ENCODE results near the gene ST7L.
"Not testable (repeated sequence)": the region's sequence is repeated elsewhere in the genome, so short reads cannot be mapped to it uniquely, and the experiment has no call there.

The ST7L gene, protein sequence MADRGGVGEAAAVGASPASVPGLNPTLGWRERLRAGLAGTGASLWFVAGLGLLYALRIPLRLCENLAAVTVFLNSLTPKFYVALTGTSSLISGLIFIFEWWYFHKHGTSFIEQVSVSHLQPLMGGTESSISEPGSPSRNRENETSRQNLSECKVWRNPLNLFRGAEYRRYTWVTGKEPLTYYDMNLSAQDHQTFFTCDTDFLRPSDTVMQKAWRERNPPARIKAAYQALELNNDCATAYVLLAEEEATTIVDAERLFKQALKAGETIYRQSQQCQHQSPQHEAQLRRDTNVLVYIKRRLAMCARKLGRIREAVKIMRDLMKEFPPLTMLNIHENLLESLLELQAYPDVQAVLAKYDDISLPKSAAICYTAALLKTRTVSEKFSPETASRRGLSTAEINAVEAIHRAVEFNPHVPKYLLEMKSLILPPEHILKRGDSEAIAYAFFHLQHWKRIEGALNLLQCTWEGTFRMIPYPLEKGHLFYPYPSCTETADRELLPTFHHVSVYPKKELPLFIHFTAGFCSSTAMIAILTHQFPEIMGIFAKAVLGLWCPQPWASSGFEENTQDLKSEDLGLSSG

DNA sequence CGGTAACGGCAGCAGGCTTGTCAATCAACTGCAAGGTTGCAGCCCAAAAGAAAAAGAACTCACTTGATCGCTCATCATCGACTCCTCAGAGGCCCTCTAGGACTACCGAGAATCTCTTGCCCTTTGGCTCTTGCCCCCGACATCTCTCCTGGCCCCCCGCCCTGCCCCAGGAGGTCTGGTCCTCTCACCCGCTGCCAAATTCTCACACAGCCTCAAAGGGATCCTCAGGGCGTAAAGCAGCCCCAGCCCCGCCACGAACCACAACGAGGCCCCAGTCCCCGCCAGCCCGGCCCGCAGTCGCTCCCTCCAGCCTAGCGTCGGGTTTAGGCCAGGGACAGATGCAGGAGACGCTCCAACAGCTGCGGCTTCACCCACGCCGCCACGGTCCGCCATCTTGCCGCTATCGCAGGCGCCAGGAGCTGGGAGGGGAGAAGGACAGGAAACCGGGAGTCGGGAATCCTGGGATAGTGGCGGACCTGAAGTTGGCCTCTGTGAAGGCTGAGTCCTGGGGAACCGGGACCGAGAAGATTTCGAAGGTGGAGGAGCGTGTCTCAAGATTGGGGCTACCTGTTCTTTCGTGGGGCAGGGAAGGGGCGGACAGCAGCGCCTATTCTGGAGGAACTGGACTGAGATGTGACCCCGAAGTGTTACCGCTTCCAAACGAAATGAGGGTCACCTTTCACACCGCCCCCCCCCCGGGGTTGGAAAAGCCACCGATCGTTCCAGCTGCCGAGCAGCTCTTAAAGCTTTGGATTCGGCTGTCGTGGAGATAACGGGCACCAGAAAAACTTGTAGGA is at the start of gene ST7L:
TSS of gene ST7L (minus strand) at position 421 of the 797 bp plus-strand sequence. CDS start at position 393, 28 bp downstream.
- peak; percentile 38 to 59 for DNase-seq

DNA sequence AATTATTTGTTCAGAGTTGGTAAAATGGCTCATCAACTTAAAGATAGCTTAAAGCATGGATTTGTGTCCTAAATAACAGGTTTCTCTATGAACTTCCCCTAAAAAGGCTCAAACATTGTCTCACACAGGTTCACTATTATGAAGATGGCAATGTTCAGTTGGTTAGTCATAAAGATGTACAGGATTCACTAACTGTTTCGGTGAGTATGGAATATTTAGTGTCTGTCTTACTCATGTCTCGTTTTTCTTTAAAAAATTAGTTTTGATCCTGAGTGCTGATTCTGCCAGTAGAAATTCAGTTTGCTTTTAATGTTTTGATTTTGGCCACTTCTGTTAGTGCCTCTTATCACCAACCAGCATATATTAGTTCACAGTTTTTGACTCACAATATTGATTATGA is 48.0 kb upstream of the ST7L start:
- no peak for DNase-seq

DNA sequence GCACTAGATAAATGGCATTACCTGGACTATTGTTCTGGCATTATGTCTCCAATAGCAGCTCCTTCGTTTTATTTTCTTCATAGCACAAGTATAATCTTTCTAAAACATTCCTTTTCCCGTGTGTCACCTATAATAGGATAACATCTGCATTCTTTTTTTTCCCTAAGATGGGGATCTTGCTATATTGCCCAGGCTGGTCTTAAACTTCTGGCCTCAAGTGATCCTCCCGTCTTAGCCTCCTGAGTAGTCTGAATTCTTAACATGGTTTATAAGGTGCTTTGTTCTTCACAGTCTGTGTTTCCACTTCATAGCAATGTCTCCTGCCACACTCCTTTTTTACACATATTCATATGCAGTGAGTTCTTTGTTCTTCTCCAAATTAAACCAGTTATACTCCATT is 46.9 kb upstream of the ST7L start:
- no peak for DNase-seq

DNA sequence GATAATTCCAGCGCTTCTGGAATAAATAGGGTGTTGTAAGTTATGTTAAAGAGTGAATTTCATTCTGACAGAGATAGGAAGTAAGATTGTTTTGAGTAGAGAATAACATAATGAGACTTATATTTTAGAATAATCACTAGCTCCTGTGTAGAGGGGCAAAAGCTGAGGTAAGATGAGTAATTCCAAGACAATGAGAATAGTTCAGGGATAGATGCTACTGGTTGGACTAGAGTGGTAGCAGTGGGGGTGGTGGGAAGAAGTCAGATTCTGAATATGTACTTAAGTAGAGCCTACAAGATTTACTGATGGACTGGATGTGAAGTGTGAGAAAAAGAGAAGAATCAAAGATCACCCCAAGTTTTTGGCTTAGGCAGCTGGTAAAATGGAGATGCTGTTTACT is 32.3 kb upstream of the ST7L start:
- no peak for DNase-seq

DNA sequence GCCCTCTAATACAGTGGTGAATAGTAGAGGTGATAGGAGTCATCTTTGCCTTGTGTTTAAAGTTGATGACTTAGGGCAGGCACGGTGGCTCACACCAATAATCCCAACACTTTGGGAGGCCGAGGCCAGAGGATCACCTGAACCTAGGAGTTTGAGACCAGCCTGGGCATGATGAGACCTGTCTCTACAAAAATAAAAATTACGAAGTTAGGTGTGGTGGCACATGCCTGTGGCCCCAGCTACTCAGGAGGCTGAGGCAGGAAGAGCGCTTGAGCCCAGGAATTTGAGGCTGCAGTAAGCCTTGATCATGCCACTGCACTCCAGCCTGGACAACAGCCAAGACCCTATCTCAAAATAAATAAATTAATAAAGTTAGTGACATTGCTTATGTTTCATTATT is 27.3 kb upstream of the ST7L start:
- no peak for DNase-seq

DNA sequence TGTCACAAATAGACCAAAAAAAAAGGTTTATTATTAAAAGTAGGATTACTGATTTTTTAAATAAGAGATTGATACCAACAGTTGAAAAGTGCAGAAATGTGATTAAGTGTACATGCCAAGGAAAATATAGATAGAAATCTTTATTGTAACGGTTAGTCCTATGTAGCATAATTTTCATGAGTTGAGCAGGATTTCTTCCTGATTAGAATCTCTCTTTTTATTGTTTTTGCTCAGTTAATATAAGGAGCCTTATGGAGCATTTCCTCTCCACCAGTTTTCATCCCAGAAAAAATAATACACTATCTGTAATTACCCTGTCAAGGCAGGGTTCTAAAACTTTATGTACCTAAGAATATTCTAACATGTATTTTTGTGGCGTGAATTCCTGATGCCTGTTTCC is 24.1 kb upstream of the ST7L start:
- no peak for DNase-seq

DNA sequence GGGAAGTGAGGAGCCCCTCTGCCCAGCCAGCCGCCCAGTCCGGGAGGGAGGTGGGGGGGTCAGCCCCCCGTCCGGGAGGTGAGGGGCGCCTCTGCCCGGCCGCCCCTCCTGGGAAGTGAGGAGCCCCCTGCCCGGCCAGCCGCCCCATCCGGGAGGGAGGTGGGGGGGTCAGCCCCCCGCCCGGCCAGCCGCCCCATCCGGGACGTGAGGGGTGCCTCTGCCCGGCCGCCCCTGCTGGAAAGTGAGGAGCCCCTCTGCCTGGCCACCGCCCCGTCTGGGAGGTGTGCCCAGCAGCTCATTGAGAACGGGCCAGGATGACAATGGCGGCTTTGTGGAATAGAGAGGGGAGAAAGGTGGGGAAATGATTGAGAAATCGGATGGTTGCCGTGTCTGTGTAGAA is 21.5 kb upstream of the ST7L start:
- DNase-seq: not testable (repeated sequence)

DNA sequence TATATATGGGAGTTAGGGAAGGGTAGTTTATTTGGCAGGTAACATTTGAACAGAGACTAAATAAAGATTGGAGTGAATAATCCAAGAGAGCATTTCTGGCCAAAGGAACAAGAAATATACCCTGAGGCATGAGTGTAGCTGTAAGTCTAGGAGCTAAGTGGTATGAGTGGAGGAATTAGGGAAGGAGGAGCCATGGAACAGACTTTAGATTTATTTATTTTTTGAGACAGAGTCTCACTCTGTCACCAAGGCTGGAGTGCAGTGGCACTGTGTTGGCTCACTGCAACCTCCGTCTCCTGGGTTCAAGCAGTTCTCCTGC is 19.1 kb upstream of the ST7L start:
- no peak for DNase-seq

DNA sequence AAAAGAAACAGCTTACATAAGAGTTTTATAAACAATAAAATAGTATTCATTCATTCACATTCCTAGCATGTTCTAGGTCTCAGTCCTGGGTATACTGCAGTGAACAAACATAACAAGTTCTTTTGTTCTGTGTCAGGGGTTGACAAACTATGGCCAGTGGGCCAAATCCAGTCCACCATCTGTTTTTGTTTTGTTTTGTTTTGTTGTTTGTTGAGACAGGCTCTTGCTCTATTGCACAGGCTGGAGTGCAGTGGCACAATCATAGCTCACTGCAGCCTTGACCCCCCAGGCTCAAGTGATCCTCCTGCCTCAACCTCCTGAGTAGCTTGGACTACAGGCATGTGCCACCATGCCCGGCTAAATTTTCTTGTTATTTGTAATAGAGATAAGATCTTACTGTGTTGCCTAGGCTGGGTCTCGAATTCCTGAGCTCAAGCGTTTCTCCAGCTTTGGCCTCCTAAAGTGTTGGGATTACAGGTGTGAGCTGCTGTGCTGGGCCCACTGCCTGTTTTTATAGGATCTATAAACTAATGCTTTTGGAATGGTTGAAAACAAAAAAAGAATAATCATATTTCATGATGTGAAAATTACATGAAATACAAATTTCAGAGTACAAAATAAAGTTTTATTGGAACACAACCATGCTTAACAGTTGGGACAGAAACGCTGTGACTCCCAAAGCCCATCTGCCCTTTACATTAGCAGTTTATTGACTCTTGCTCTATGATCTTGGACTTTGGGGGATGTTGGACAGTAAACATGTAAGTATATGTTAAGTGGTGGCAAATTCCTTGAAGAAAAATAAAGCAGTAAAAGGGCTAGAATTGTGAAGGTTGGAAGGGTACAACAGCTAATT is 18.5 kb upstream of the ST7L start:
- DNase-seq: no peak

DNA sequence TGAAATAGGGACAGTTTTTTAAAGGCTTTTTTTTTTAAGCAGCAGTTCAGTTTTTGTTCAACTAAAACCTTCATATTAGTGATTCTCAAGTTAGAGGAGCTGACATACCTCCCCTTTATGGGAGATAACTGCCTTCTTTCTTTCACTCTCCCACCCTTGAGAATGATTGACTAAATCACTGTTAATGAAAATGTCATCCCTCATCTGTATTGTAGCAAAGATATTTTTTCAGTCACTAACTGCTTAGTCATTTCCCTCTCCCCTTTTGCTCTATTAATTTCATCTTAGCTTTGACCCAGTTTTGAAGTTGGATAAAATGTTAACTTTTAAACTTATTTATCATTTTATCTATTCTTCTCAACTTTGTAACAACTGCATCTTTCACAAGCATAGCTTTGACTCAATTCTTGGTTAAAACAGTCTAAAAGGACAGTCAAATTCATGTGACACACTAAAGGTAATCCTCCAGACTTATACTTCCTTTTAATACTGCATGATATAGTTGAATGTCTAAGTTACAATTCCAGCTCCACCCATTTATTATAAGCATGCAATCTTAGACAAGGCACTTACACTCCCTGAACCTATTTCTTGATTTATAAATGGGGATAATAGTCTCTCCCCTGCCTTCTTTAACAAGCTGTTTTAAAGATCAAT is 17.8 kb upstream of the ST7L start:
- no peak for DNase-seq

DNA sequence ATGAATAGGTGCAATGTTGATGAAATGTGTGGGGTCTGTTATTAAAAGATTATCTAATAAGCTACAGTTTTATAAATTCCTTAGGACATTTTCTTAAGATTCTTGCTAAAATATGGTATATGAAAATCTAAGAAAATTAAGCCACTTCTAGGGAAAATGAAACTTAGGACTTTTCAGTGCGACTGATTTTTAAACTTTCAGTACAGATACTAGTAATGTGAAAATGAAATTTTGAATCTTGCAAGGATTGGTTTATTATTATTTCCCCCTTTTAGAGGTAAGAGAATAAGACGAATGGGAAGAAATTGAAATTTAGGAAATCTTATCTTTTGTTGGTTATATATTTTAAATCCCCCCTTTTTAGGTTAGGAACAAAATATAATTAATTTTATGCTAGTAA is 17.1 kb upstream of the ST7L start:
- DNase-seq: no peak

DNA sequence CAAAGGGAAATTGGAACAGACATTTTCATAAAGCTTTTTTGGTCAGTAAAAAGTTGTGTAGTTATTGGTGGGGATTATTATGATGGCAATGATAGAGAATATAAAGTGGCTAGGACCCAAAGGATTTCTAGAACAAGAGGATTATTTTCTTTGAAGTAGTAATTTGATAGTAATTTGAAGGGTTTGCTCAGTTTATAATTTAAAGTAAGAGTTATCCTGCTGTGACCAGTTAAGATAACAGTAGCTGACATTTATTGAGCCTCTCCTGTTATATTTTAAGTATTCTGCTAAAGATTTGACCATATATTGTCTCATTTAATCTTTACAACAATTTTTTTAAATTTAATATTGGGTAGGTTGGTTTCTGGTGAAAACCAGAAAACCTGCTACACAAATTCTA is 15.4 kb upstream of the ST7L start:
- no peak for DNase-seq

DNA sequence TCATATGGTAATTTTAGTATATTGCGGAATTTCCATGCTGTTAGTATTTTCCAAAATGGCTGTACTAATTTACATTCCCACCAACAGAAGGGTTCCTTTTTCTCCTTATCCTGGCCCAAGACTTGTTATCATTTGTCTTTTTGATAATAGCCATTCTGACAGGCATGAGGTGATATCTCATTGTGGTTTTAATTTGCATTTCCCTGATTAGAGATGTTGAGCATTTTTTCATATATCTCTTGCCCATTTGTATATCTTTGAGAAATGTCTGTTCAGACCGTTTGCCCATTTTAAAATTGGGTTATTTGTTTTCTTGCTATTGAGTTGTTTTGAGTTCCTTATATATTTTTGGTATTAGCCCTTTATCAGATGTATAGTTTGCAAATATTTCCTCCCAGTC is 14.7 kb upstream of the ST7L start:
- DNase-seq: no peak

DNA sequence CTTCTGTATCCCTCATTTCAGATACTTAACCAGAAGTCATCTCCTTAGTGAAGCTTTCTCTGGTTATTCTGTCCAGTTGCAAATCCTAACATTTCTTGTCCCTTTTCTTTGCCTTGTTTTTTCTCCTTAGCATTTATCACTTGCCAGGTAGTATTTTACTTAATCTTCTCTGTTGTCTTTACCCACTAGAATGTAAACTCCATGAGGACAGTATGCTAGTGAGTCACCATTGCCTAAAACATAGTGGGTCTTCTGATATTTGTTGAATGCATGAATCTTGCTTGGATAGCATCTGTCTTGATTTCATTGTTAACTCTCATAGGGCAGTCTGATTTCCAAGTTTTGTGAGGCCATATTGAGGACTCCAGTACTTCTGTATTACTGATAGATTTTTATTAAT is 10.3 kb upstream of the ST7L start:
- DNase-seq: no peak

DNA sequence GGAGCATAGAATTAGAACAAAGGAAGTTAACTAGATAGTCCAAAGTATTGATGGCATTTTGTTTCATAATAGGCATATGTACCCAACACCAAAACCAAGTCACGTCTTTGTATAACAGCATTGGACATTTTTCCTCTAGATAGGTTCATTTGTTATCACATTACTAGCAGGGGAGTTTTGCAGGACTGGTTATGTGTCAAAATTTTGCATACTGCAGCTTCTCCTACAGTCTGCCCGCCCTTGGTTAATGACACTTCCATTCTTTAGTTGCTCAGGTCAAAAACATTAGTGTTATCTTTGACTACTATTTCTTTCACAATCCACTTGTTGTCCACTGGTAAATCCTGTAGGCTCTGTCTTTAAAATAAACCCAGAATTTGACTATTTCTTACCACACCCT is 9.6 kb upstream of the ST7L start:
- DNase-seq: no peak

DNA sequence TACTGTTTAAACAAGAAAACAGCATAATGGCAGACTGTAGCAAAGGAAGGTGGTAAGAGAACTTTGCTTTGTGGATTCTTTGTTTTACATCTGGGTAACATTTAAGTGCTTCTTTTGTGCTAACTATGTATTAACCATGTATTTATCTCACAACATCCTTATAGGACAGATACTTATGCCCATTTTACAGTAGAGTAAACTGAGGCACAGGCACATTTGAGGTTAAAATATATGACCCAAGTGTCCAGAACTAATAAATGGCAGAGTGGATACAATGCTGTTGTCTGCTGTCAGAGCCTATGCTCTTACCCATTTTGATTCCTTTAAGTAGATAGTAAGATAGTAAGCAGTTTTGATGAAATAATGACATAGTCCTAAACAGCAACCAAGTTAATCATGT is 7.9 kb upstream of the ST7L start:
- DNase-seq: no peak

DNA sequence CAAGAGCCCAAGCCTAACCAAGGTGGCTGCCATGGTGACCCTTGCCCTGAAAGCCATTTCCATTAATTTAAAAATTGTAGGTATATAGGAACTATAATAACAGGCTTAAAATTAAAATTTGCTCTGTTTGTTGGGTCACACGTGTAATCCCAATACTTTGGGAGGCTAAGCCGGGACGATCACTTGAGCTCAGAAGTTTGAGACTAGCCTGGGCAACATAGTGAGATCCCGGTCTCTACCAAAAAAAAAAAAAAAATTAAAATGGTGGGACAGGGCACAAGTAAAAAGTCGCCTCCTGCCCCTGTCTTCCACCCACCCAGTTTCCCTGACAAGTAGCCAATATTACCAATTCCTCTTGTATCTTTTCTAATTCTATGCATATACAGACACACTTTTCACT is 7.3 kb upstream of the ST7L start:
- no peak for DNase-seq

DNA sequence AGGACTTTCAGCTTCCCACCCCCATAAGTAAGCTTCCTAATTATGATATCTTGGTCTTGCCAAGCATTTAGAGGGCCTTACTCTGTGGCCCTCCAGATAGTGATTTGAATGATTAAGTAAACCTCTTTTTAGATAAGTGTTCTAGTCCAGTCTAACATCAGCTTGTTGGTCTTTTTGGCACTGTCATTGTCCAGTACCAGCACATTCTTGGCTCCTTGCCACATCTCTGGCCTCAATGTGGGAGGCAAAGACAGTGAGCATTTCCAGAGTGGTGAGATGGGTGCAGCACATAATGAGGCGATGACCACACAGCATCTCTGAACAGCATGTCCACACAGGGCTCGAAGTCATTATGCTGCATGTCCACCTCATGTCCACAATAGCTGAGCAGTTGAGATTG is 6.8 kb upstream of the ST7L start:
- DNase-seq: no peak

DNA sequence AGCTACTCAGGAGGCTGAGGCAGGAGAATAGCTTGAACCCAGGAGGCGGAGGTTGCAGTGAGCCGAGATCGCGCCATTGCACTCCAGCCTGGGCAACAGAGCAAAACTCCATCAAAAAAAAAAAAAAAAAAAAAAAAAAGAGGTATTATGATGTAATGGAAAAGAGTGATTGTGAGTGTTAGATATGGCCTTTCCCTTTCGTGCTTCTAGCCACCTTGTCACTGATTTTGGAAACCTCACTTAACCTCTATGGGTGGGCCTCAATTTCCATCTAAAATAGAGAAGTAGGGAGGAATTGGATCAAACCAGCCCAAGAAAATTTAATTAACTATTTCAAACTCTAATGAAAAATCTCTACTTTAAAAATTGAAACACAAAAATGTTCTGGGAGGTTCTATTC is 5.6 kb upstream of the ST7L start:
- not testable (repeated sequence) for DNase-seq

DNA sequence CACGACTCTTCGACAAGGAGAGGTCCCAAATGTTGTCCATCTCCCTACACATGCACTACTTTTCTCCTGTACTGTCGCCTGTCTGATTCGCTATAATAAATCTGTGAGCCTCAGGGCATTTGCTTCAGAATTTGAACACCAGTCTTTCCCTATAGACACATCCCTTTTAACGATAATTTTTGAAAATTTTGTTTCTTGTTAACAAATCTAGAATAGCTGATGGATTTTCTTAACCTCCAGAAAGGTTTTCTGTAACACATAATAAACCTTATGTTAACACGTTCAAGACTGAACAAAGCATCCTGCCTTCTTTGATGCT is 1.4 kb upstream of the ST7L start:
- no peak for DNase-seq

DNA sequence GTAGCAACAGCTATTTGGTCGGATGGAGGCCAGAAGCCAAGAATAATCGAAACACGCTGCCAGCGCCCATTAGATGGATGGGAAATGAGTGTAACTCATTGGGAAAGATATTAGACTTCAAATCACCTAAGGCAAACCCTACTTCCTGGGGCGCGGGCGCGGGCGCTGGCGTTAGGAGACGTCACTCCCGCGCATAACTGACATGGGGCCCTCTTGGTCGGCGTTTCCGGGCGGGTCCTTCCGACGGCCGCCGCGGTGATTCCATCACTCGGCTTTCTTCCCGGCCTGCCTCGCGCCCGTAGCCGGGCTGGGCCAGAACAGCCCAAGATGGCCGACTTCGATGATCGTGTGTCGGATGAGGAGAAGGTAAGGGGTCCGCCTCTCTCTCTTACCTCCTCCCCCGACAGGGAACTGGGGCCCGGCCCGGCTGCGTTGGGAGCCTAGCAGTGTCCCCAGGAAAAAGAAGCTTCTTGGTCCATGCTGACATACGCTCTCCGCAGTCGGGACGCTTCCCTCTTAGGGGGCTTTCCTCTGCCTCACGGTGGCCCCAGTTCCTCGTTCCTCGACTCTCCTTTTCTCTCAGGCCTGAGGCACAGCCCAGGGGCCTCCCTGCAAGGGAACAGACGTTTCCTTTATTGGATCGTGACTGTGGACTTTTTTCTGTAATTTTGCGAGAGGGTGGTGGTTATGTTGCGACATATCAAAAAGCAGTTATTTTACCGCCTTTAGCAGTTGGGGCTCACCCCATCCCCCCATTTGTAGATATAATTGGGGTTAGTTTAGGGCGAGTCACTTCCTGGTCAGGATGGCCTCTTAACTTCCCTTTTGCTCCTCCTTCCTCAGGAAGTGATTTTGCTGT is 806 bp upstream of the ST7L start, which contains the start of gene CAPZA1:
TSS of gene CAPZA1 (plus strand) at position 315 of the 859 bp plus-strand sequence. CDS start at position 328, 13 bp downstream.
- peak; percentile 70 to 82 for DNase-seq
